HG03520 (cell line): Measurements from ENCODE around the gene PAFAH2.
"Not testable (repeated sequence)": the region's sequence is repeated elsewhere in the genome, so short reads cannot be mapped to it uniquely, and the experiment has no call there.

Source experiments
- ATAC-seq: cut with Tn5 transposase; IDR thresholded peaks from one replicate; pipeline ENCODE4 v1.9.1; 2021; ENCODE audit warnings: mild to moderate bottlenecking, moderate library complexity; ENCODE audit not compliant: unreplicated experiment

PAFAH2 gene

GRCh38 chr1:25933479-25934365 is 64.1 kb downstream of the PAFAH2 start:
- ATAC-seq: no peak

DNA sequence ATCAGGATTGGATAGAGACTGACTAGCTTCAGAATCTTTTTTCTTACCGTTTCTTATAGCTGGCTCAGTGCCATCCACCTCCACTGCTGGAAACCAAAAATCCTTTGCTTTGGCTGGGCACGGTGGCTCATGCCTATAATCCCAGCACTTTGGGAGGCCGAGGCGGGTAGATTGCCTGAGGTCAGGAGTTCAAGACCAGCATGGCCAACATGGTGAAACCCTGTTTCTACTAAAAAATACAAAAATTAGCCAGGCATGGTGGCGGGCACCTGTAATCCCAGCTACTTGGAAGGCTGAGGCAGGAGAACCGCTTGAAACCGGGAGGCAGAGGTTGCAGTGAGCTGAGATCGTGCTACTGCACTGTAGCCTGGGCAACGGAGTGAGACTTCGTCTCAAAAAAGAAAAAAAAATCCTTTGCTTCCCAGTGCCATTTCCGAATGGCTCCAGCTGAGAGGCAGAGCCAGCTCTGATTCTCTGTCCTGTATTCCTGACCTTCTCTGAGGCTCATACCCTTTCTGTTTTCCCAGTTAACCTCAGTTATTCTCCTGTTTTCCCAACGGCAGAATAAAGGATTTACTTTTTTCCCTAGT is 65.0 kb downstream of the PAFAH2 start:
- not testable (repeated sequence) for ATAC-seq

DNA sequence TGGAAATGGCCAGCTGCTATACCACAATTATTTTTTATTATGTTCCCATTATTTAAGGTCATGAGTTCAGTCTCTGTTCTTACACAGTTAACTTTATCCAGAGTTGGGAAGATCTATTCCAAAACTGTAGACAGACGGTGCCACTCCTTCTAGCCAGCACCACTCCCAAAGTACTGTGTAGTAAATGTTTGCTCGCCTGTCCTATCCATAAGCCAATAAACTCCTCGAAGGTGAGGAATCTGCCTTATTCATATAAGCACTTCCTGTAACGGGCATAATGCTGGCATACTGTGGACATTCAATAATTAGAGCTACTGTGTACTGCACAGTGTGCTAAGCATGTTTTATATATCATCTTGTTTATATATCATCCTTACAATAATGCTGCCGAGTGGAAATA is 65.5 kb downstream of the PAFAH2 start:
- ATAC-seq: no peak

- no peak for ATAC-seq
Observed at GRCh38 chr1:25929016-25929415, 68.8 kb downstream of the PAFAH2 start.

- ATAC-seq: no peak
Observed at GRCh38 chr1:25927521-25928265, 70.2 kb downstream of the PAFAH2 start.

- ATAC-seq: no peak
Observed at GRCh38 chr1:25926731-25927496, 70.9 kb downstream of the PAFAH2 start.

DNA sequence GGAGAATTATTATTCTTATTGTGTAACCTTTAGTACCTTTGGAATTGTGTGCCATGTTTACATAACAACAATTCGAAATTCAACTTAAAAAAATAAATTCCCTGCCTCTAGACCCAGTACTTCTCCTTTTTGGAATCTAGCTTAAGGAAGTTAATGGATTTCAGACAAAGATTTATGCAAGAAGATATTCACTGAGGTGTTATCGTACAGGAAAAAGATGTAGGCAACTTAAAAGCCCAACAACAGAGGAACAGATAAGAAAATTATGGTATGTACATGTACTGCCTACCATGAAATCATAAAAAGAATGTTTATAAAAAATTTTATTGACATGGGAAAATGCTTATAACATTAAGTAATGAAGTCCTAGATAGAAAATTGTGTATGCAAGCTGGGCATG is 73.4 kb downstream of the PAFAH2 start:
- ATAC-seq: no peak

DNA sequence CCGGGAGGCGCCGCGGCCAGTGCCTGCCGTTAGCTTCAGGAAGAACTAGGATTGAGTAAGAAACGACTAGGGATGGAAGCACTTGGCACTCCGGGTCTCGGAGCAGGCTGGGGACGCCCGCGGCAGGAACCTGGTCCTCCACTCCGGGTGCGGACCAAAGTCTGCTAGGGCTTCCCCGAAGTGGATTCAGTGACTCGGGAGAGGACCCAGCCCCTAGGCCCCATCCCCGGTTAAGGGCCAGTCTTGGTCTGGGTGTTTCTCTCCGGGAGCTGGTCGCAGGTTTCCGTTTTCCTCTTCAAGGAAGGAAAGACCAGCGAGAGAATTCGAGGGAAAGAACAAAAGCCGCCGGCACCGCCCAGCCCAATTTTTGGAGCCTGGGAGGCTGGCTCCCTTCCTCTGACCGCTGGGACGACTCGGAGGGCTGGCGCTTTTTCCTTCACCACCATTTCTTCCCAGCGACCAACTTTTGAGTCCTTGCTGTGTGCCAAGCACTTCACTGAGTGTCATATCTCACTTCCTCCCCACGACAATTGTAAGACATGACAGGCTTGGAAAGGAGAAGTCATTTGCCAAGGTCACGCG is 74.8 kb downstream of the PAFAH2 start:
- no peak for ATAC-seq

DNA sequence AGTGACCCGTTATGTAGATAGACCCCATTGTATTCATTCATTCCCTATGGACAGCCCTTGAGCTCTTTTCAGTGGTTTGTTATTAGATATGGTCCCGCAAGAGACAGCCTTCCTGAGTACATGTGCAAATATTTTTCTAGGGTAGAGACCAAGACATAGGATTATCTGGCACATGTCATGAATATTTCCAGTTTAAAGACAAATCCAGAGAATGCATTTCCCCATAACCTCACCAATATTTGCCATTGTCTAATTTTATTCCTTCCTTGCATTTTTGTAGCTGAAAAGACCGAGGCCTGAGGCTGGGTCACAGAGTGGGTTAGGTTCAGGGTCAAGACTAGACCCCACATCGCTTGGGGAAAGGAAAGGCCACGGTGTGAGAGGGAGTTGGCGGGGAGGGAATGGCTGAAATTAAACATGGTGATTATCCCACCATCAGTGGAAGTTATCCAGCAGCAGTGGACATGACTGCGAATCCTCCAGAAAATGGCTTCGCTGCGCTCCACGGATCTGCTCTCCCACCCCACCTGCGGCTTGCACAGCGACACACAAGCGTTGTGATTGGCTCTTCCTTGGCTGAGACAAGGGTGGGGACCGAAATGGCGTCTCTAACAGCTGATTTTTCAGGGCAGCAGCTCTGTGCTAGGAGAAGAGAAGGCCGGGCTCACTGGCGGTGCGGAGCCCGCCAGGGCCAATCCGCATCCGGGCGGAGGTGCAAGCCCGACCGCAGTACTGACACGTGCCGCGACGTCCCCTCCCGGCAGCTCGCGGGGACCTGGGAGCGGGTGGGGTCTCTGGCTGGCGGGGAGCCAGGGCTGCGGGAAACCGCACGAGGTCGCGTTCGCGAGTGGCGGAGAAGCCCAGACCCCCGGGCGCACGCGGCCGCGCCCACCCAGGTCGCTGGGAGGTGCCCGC is 75.5 kb downstream of the PAFAH2 start:
- no peak for ATAC-seq

DNA sequence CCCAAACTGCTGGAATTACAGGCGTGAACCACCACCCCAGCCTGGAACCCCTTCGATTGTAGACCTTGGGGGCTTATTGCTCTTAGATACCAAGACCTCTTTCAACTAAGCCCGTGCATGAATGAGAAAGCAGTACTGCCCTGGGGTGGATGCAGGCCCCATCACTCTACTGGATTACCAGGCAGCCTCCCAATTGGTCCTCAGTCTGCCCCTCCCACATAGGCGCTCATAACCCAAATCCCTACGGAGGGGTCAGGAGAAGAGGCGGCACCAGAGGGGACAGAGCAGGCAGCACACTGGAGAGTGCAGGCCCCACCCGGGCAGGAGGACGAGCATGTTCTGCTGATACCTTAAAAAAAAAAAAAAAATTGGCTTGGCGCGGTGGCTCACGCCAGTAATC is 79.2 kb downstream of the PAFAH2 start:
- no peak for ATAC-seq

- no peak for ATAC-seq
Observed at GRCh38 chr1:25917996-25918395, 79.9 kb downstream of the PAFAH2 start.

- ATAC-seq: no peak
Observed at GRCh38 chr1:25916460-25916859, 81.4 kb downstream of the PAFAH2 start.

GRCh38 chr1:25914074-25914995 is 83.5 kb downstream of the PAFAH2 start:
- no peak for ATAC-seq

DNA sequence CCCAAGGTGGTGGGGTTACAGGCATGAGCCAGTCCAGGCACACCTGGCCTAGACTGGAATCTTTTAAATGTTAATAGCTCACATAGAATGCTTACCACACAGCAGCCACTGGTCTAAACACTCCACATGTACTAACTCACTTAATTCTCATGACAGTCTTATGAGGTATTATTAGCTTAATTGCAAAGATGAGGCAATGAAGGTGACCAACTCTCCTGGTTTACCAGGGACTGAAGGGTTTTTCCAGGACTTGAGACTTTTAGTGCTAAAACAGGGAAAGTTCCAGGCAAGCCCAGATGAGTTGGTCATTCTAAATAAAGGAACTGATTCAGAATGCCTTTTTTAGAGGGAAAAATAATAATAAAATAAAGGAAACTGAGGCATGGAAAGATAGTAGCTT is 84.7 kb downstream of the PAFAH2 start:
- ATAC-seq: no peak

DNA sequence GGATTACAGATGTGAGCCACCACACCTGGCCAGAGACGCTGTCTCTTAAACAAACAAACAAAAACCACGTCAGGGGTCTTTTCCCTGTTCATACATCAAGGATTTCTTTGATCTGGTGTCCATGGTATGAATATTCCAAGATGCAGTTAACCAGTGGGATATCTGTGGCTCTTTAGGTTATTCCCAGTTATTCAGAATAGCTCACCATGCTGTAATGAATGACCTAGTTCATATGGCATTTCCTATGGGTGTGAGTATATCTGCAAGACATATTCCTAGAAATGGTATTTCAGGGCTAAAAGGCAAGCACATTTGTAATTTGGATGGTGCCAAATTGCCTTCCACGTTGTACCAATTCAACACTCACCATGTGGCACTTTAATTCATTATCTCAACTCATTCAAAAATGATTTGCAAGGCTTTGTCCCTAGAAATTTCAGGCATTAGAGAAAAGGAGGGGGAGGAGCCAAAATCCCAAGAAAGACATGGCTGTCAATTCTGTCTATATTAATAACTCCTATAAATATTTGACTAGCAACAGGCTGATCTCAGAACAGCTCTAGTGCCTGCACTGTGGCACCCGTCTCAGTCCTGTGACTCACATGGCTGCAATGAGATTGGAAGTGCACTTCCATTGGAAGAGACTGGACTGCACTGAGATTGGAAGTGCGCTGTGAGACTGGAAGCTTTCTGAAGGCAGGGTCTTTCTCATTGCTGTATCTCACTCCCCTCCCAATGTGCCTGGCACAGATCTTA is 85.6 kb downstream of the PAFAH2 start:
- no peak for ATAC-seq

DNA sequence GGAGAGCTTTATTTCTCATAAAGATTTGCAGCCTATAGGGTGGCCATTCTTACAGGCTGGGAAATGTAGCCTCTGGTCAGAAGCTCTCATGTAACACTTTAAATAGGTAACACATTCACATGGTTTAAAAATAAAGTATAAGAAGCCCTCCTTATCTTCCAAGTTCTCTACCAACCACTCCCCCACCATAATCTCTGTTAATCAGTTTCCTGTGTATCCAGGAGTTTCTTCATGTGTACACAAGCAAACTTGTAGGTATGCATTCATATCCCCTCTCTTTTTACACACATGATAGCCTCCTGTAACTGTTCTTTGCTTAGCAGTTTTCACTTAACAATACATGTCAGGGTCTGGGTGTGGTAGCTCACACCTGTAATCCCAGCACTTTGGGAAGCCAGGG is 86.7 kb downstream of the PAFAH2 start:
- no peak for ATAC-seq
